HUES6 (cell line): ENCODE results near the gene ATAD3C.
"Not testable (repeated sequence)": the region's sequence is repeated elsewhere in the genome, so short reads cannot be mapped to it uniquely, and the experiment has no call there.

ENCODE experiments used
- H3K27ac ChIP-seq: 2 replicates; pipeline ENCODE4 v1.7.0; 2013; ENCODE audit warnings: low read depth, mild to moderate bottlenecking, low read length, inconsistent platforms
- H3K27me3 ChIP-seq: 2 replicates; pipeline ENCODE4 v1.6.1; 2013; ENCODE audit warnings: low read length; ENCODE audit not compliant: control insufficient read depth, insufficient read depth
- H3K36me3 ChIP-seq: 2 replicates; pipeline ENCODE4 v1.6.1; 2013; ENCODE audit warnings: low read length; ENCODE audit not compliant: control insufficient read depth, insufficient read depth
- H3K4me1 ChIP-seq: 2 replicates; pipeline ENCODE4 v1.6.1; 2013; ENCODE audit warnings: low read length; ENCODE audit not compliant: control insufficient read depth, insufficient read depth
- H3K4me3 ChIP-seq: 2 replicates; pipeline ENCODE4 v1.5.1; 2013; ENCODE audit warnings: low read depth, low read length
- H3K9ac ChIP-seq: one replicate; pipeline ENCODE4 v1.6.1; 2013; ENCODE audit warnings: mild to moderate bottlenecking, low read length
- H3K9me3 ChIP-seq: 2 replicates; pipeline ENCODE4 v1.6.1; 2013; ENCODE audit warnings: low read depth, low read length; ENCODE audit not compliant: control insufficient read depth, insufficient read depth

Gene ATAD3C

GRCh38 chr1:1452882-1453281 is 3.4 kb downstream of the ATAD3C start:
- no peaks in the 10 kb centered on the region for H3K27me3 ChIP-seq
- no peak overlapping the region for H3K4me3 ChIP-seq
- no peaks in the 10 kb centered on the region for H3K9me3 ChIP-seq
- no peaks in the 10 kb centered on the region for H3K36me3 ChIP-seq
- no peak overlapping the region for H3K9ac ChIP-seq
- no peaks in the 10 kb centered on the region for H3K4me1 ChIP-seq
- H3K27ac ChIP-seq: no peak overlapping the region

GRCh38 chr1:1454286-1455056 is 5.0 kb downstream of the ATAD3C start:
- not testable (repeated sequence) for H3K9ac ChIP-seq, H3K36me3 ChIP-seq, H3K27ac ChIP-seq, H3K9me3 ChIP-seq, H3K27me3 ChIP-seq, H3K4me1 ChIP-seq, H3K4me3 ChIP-seq

- no peaks in the 10 kb centered on the region for H3K4me1 ChIP-seq
- no peak overlapping the region for H3K9ac ChIP-seq
- H3K4me3 ChIP-seq: no peak overlapping the region
- H3K9me3 ChIP-seq: no peaks in the 10 kb centered on the region
- no peaks in the 10 kb centered on the region for H3K36me3 ChIP-seq
- H3K27me3 ChIP-seq: no peaks in the 10 kb centered on the region
- no peak overlapping the region for H3K27ac ChIP-seq
These were observed 5.9 kb downstream of the ATAD3C start for GRCh38 chr1:1455366-1455884.

- not testable (repeated sequence) for H3K36me3 ChIP-seq, H3K4me1 ChIP-seq, H3K27me3 ChIP-seq, H3K9ac ChIP-seq, H3K4me3 ChIP-seq, H3K9me3 ChIP-seq, H3K27ac ChIP-seq
These were observed 6.4 kb downstream of the ATAD3C start for GRCh38 chr1:1455934-1456333.

GRCh38 chr1:1456683-1457255 is 7.3 kb downstream of the ATAD3C start:
- H3K9ac ChIP-seq, H3K27me3 ChIP-seq, H3K9me3 ChIP-seq, H3K4me3 ChIP-seq, H3K27ac ChIP-seq, H3K36me3 ChIP-seq, H3K4me1 ChIP-seq: not testable (repeated sequence)

- H3K9me3 ChIP-seq, H3K4me3 ChIP-seq, H3K9ac ChIP-seq, H3K27ac ChIP-seq, H3K4me1 ChIP-seq, H3K27me3 ChIP-seq, H3K36me3 ChIP-seq: not testable (repeated sequence)
These were observed 9.7 kb downstream of the ATAD3C start for GRCh38 chr1:1459156-1459555.

GRCh38 chr1:1459711-1460110 is 10.2 kb downstream of the ATAD3C start:
- not testable (repeated sequence) for H3K27ac ChIP-seq, H3K9me3 ChIP-seq, H3K4me3 ChIP-seq, H3K27me3 ChIP-seq, H3K36me3 ChIP-seq, H3K9ac ChIP-seq, H3K4me1 ChIP-seq

GRCh38 chr1:1460540-1461130 is 11.1 kb downstream of the ATAD3C start:
- H3K27me3 ChIP-seq: no peaks in the 10 kb centered on the region
- H3K9ac ChIP-seq: no peak overlapping the region
- no peaks in the 10 kb centered on the region for H3K9me3 ChIP-seq
- no peaks in the 10 kb centered on the region for H3K4me1 ChIP-seq
- H3K27ac ChIP-seq: no peak overlapping the region
- no peak overlapping the region for H3K4me3 ChIP-seq
- no peaks in the 10 kb centered on the region for H3K36me3 ChIP-seq

- Histone ChIP-seq H3K4me1 (no peaks in the 10 kb centered on the region), H3K36me3 (no peaks in the 10 kb centered on the region), H3K27me3 (no peaks in the 10 kb centered on the region), H3K9me3 (no peaks in the 10 kb centered on the region), H3K4me3 (no peak overlapping the region), H3K27ac (no peak overlapping the region), H3K9ac (no peak overlapping the region)
These were observed 12.3 kb downstream of the ATAD3C start for GRCh38 chr1:1461721-1462317.

GRCh38 chr1:1462318-1462966 is 13.0 kb downstream of the ATAD3C start:
- H3K9me3 ChIP-seq: no peaks in the 10 kb centered on the region

GRCh38 chr1:1463312-1463711 is 13.8 kb downstream of the ATAD3C start:
- no peaks in the 10 kb centered on the region for H3K36me3 ChIP-seq
- no peak overlapping the region for H3K27ac ChIP-seq
- no peak overlapping the region for H3K4me3 ChIP-seq
- no peaks in the 10 kb centered on the region for H3K27me3 ChIP-seq
- H3K9ac ChIP-seq: no peak overlapping the region
- H3K9me3 ChIP-seq: no peaks in the 10 kb centered on the region
- no peaks in the 10 kb centered on the region for H3K4me1 ChIP-seq

More at GRCh38 chr1:1462318-1462966, 13.0 kb downstream of the ATAD3C start:
- no peak overlapping the region for H3K27ac ChIP-seq
- no peak overlapping the region for H3K4me3 ChIP-seq
- no peak overlapping the region for H3K9ac ChIP-seq
- H3K4me1 ChIP-seq: no peaks in the 10 kb centered on the region
- H3K36me3 ChIP-seq: no peaks in the 10 kb centered on the region
- no peaks in the 10 kb centered on the region for H3K27me3 ChIP-seq
